GM12873 (cell line): ENCODE measurements around the gene BICDL2.

ENCODE experiments used
- CTCF ChIP-seq: IDR thresholded peaks from 2 replicates; pipeline ENCODE4 v1.5.1; 2012; ENCODE audit warnings: low read depth, mild to moderate bottlenecking, moderate library complexity, low read length, control low read depth; ENCODE audit not compliant: insufficient read depth; ENCODE audit errors: missing control alignments

BICDL2 gene

GRCh38 chr16:3000540-3000939 is 36.2 kb downstream of the BICDL2 start:
- no peak for TF ChIP-seq CTCF

- no peak for TF ChIP-seq CTCF
Measured at GRCh38 chr16:2999929-3000328, 36.8 kb downstream of the BICDL2 start.

- no peak for TF ChIP-seq CTCF
Measured at GRCh38 chr16:2996298-2996697, 40.4 kb downstream of the BICDL2 start.

- TF ChIP-seq CTCF = no peak
Measured at GRCh38 chr16:2992383-2993081, 44.2 kb downstream of the BICDL2 start.

GRCh38 chr16:2991566-2992261 is 45.0 kb downstream of the BICDL2 start:
- TF ChIP-seq CTCF = no peak

GRCh38 chr16:2990891-2991290 is 45.9 kb downstream of the BICDL2 start:
- TF ChIP-seq CTCF = no peak

GRCh38 chr16:2988590-2989099 is 48.1 kb downstream of the BICDL2 start:
- no peak for TF ChIP-seq CTCF
